ENCODE measurements around the gene PSME4. TPM values are rescaled to one million over a fixed set of nuclear protein-coding genes. Genes with fewer than 3 reads are reported as not detected.

The PSME4 gene
- total RNA-seq, 1 donor from 2014 or later, result 44.3 TPM

- H3K36me3 ChIP-seq (ENCODE audit: control insufficient read depth, insufficient read depth, low read length), result peaks cover 2% of the 10 kb centered on the region
- no peaks in the 10 kb centered on the region for H3K27me3 ChIP-seq (ENCODE audit: control insufficient read depth, insufficient read depth, low read length)
- no peak for TF ChIP-seq CTCF (IDR thresholded peaks at IDR 0.05; ENCODE audit: insufficient read depth, low read length, poor library complexity, severe bottlenecking)
- H3K4me3 ChIP-seq (ENCODE audit: low read depth, low read length), result no peak overlapping the region
- no peak for DNase-seq (ENCODE audit: low read depth)
These were observed 96.3 kb downstream of the PSME4 start for GRCh38 chr2:53874401-53874950.

- H3K4me3 ChIP-seq (ENCODE audit: low read depth, low read length), result no peak overlapping the region
- DNase-seq (ENCODE audit: low read depth), result no peak
- TF ChIP-seq CTCF (IDR thresholded peaks at IDR 0.05; ENCODE audit: insufficient read depth, low read length, poor library complexity, severe bottlenecking), result no peak
- H3K27me3 ChIP-seq (ENCODE audit: control insufficient read depth, insufficient read depth, low read length), result no peaks in the 10 kb centered on the region
- H3K36me3 ChIP-seq (ENCODE audit: control insufficient read depth, insufficient read depth, low read length), result no peaks in the 10 kb centered on the region
These were observed 103.0 kb downstream of the PSME4 start for GRCh38 chr2:53867773-53868172.

GRCh38 chr2:53867169-53867568 lies 103.6 kb downstream of the PSME4 start:
- no peak overlapping the region for H3K4me3 ChIP-seq (ENCODE audit: low read depth, low read length)
- DNase-seq (ENCODE audit: low read depth), result no peak
- no peak for TF ChIP-seq CTCF (IDR thresholded peaks at IDR 0.05; ENCODE audit: insufficient read depth, low read length, poor library complexity, severe bottlenecking)
- H3K36me3 ChIP-seq (ENCODE audit: control insufficient read depth, insufficient read depth, low read length), result no peaks in the 10 kb centered on the region
- H3K27me3 ChIP-seq (ENCODE audit: control insufficient read depth, insufficient read depth, low read length), result no peaks in the 10 kb centered on the region

- Histone ChIP-seq H3K36me3 (ENCODE audit: control insufficient read depth, insufficient read depth, low read length) (no peaks in the 10 kb centered on the region), H3K27me3 (ENCODE audit: control insufficient read depth, insufficient read depth, low read length) (no peaks in the 10 kb centered on the region), H3K4me3 (ENCODE audit: low read depth, low read length) (no peak overlapping the region)
- no peak for DNase-seq (ENCODE audit: low read depth)
- no peak for TF ChIP-seq CTCF (IDR thresholded peaks at IDR 0.05; ENCODE audit: insufficient read depth, low read length, poor library complexity, severe bottlenecking)
These were observed 104.8 kb downstream of the PSME4 start for GRCh38 chr2:53865962-53866361.

GRCh38 chr2:53865264-53865663 lies 105.5 kb downstream of the PSME4 start:
- Histone ChIP-seq H3K4me3 (ENCODE audit: low read depth, low read length) (no peak overlapping the region), H3K36me3 (ENCODE audit: control insufficient read depth, insufficient read depth, low read length) (no peaks in the 10 kb centered on the region), H3K27me3 (ENCODE audit: control insufficient read depth, insufficient read depth, low read length) (no peaks in the 10 kb centered on the region)
- no peak for DNase-seq (ENCODE audit: low read depth)
- no peak for TF ChIP-seq CTCF (IDR thresholded peaks at IDR 0.05; ENCODE audit: insufficient read depth, low read length, poor library complexity, severe bottlenecking)

GRCh38 chr2:53863538-53864227 lies 107.1 kb downstream of the PSME4 start:
- DNase-seq (ENCODE audit: low read depth), result no peak
- TF ChIP-seq CTCF (IDR thresholded peaks at IDR 0.05; ENCODE audit: insufficient read depth, low read length, poor library complexity, severe bottlenecking), result no peak
- H3K27me3 ChIP-seq (ENCODE audit: control insufficient read depth, insufficient read depth, low read length), result no peaks in the 10 kb centered on the region
- H3K4me3 ChIP-seq (ENCODE audit: low read depth, low read length), result no peak overlapping the region
- no peaks in the 10 kb centered on the region for H3K36me3 ChIP-seq (ENCODE audit: control insufficient read depth, insufficient read depth, low read length)
